AG09319 (cell line): ENCODE results near the gene LY6G6D.
A peak's percentile ranks its signal among the peaks of the same experiment; 100 is the strongest.

Source experiments
- DNase-seq: peaks from one replicate; pipeline ENCODE4 v3.0.0-alpha.2; 2010; ENCODE audit warnings: low read depth; ENCODE audit errors: extremely low read depth
- TF ChIP-seq, protein P1 (sequence below): IDR thresholded peaks from 2 replicates; pipeline ENCODE4 v1.5.1; 2011; ENCODE audit warnings: low read depth, mild to moderate bottlenecking, inconsistent platforms, low read length, moderate library complexity

LY6G6D gene

GRCh38 chr6:31734821-31735406, 19.8 kb downstream of the LY6G6D start:
- TF ChIP-seq, protein P1, sequence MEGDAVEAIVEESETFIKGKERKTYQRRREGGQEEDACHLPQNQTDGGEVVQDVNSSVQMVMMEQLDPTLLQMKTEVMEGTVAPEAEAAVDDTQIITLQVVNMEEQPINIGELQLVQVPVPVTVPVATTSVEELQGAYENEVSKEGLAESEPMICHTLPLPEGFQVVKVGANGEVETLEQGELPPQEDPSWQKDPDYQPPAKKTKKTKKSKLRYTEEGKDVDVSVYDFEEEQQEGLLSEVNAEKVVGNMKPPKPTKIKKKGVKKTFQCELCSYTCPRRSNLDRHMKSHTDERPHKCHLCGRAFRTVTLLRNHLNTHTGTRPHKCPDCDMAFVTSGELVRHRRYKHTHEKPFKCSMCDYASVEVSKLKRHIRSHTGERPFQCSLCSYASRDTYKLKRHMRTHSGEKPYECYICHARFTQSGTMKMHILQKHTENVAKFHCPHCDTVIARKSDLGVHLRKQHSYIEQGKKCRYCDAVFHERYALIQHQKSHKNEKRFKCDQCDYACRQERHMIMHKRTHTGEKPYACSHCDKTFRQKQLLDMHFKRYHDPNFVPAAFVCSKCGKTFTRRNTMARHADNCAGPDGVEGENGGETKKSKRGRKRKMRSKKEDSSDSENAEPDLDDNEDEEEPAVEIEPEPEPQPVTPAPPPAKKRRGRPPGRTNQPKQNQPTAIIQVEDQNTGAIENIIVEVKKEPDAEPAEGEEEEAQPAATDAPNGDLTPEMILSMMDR = no peak
- DNase-seq = no peak

GRCh38 chr6:31736021-31736767, 21.0 kb downstream of the LY6G6D start, which contains the start of gene CLIC1:
CLIC1 (minus strand) TSS chr6:31736530; CDS start chr6:31736300, 230 bp downstream.
- TF ChIP-seq, protein P1 = no peak
- no peak for DNase-seq

GRCh38 chr6:31736768-31737314, 21.7 kb downstream of the LY6G6D start:
- TF ChIP-seq, protein P1 = no peak
- no peak for DNase-seq

DNA sequence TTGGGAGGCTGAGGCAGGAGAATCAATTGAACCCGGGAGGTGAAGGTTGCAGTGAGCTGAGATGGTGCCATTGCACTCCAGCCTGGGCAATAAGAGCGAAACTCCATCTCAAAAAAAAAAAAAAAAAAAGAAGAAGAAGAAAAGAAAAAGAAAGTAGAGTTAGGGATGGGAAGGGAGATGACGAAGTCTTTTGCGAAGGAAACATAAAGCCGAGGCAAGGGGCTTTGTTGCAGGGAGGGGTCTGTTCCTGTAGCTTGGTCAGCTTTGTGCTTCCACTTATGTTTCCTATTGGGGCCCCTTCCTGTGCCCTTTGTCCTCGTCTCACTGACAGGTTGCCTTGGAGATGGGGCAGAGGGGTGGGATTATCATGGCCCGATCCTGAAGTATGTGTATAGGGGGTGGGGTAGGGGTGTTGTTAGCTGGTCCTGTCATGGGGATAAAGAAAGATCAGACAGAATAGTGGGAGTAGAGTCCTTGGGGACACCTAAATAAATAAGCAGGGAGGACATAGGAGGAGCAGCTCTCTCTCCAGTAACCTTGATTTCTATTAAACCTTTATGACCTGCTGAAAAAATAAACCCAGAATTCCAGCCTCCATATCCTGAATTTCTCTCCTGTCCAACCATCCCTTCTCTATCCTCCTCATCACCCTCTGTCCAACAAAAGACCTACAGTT, 22.3 kb downstream of the LY6G6D start:
- TF ChIP-seq, protein P1 = no peak
- no peak for DNase-seq

GRCh38 chr6:31737991-31738979, 23.1 kb downstream of the LY6G6D start:
- no peak for DNase-seq
- TF ChIP-seq, protein P1 = peak; percentile 26

- DNase-seq = peak; percentile 97
- TF ChIP-seq, protein P1 = no peak
Measured at GRCh38 chr6:31739639-31740396, 24.7 kb downstream of the LY6G6D start, which contains the start of gene MSH5. MSH5 (plus strand) TSS chr6:31740005; CDS start chr6:31740467, 462 bp downstream.
